BJ (cell line): ENCODE measurements around the gene FLRT2. TPM values are rescaled to one million over a fixed set of nuclear protein-coding genes. Genes with fewer than 3 reads are reported as not detected.

Source experiments
- CTCF ChIA-PET: fragments of 350-600 bp; formaldehyde crosslinking; extraction: SDS; loops from one replicate; lab custom pipeline; 2021; ENCODE audit warnings: antibody characterized with exemption, inconsistent platforms; lab: Yijun Ruan, JAX
- POLR2A ChIA-PET: fragments of 300-600 bp; sonication (Branson Sonifier 250); formaldehyde crosslinking; extraction: SDS; loops from one replicate; lab custom pipeline; 2021; ENCODE audit warnings: antibody characterized with exemption; lab: Charles Lee
- DNase-seq: peaks from one replicate; pipeline ENCODE4 v3.0.0-alpha.2; 2011; ENCODE audit warnings: low read depth
- H3K27me3 ChIP-seq: 2 replicates; pipeline ENCODE4 v1.6.0; 2011; ENCODE audit warnings: low read length; ENCODE audit not compliant: control insufficient read depth, insufficient read depth
- H3K36me3 ChIP-seq: 2 replicates; pipeline ENCODE4 v1.5.1; 2011; ENCODE audit warnings: low read length; ENCODE audit not compliant: control insufficient read depth, insufficient read depth
- H3K4me3 ChIP-seq: 2 replicates; pipeline ENCODE4 v1.5.1; 2011; ENCODE audit warnings: low read depth, mild to moderate bottlenecking, control low read depth, low read length
- polyA plus RNA-seq: library from polyadenylated mRNA; depleted of rRNA; stranded (reverse); fragments of >200 nt; gene quantifications from 2 replicates; pipeline ENCODE4 v1.2.3, GENCODE V29; 2011
- TF ChIP-seq, protein P1 (sequence below): IDR thresholded peaks from 2 replicates; pipeline ENCODE4 v1.5.1; 2011; ENCODE audit warnings: low read depth, mild to moderate bottlenecking, control low read depth, inconsistent platforms, low read length, moderate library complexity; ENCODE audit not compliant: insufficient read depth

FLRT2 gene
- polyA plus RNA-seq, 1 experiment = 16.7 TPM

GRCh38 chr14:85578930-85579329 lies 49.0 kb downstream of the FLRT2 start:
- ChIA-PET CTCF (no interaction called here), POLR2A (no interaction called here)
- Histone ChIP-seq H3K36me3 (no peaks in the 10 kb centered on the region), H3K4me3 (no peak overlapping the region), H3K27me3 (no peaks in the 10 kb centered on the region)
- DNase-seq = no peak
- TF ChIP-seq, protein P1, sequence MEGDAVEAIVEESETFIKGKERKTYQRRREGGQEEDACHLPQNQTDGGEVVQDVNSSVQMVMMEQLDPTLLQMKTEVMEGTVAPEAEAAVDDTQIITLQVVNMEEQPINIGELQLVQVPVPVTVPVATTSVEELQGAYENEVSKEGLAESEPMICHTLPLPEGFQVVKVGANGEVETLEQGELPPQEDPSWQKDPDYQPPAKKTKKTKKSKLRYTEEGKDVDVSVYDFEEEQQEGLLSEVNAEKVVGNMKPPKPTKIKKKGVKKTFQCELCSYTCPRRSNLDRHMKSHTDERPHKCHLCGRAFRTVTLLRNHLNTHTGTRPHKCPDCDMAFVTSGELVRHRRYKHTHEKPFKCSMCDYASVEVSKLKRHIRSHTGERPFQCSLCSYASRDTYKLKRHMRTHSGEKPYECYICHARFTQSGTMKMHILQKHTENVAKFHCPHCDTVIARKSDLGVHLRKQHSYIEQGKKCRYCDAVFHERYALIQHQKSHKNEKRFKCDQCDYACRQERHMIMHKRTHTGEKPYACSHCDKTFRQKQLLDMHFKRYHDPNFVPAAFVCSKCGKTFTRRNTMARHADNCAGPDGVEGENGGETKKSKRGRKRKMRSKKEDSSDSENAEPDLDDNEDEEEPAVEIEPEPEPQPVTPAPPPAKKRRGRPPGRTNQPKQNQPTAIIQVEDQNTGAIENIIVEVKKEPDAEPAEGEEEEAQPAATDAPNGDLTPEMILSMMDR = no peak

DNA sequence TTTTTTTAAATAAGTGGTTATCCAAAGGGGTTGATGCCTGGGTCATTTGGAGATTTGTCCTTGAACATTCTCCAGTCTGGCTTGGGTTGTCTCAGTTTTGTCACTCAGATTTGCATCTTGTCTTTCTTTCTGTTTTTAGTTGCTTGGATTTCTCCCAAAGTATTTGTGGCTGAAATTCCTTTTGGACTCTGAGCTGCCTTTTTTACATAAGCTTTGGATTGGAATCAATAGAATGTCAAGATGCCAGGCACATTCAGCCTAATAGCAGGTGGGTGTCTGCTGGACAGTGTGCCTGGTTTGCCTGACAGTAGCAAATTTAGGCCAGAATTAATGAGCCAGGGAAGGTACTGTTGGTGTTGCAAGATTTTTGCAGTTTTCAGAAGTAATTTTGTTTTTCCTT lies 50.0 kb downstream of the FLRT2 start:
- CTCF ChIA-PET = interaction anchor here (1.2 to 1.3 kb wide), 2 partner anchors 9 to 21 kb away, joined by 3 read pairs; no protein-coding TSS in a partner anchor
- H3K4me3 ChIP-seq = no peak overlapping the region
- POLR2A ChIA-PET = no interaction called here
- H3K36me3 ChIP-seq = no peaks in the 10 kb centered on the region
- no peaks in the 10 kb centered on the region for H3K27me3 ChIP-seq
- DNase-seq = no peak
- TF ChIP-seq, protein P1 = no peak

GRCh38 chr14:85580536-85581140 lies 50.7 kb downstream of the FLRT2 start:
- no peak for DNase-seq
- Histone ChIP-seq H3K36me3 (no peaks in the 10 kb centered on the region), H3K27me3 (no peaks in the 10 kb centered on the region), H3K4me3 (no peak overlapping the region)
- ChIA-PET POLR2A (no interaction called here), CTCF (interaction anchor here (1.2 to 1.3 kb wide), 2 partner anchors 9 to 21 kb away, joined by 3 read pairs; no protein-coding TSS in a partner anchor)
- TF ChIP-seq, protein P1 = no peak

- no peaks in the 10 kb centered on the region for H3K36me3 ChIP-seq
- ChIA-PET POLR2A (no interaction called here), CTCF (no interaction called here)
- H3K4me3 ChIP-seq = no peak overlapping the region
- TF ChIP-seq, protein P1 = no peak
- no peaks in the 10 kb centered on the region for H3K27me3 ChIP-seq
- no peak for DNase-seq
Observed at GRCh38 chr14:85581691-85582090, 51.7 kb downstream of the FLRT2 start.

- Histone ChIP-seq H3K27me3 (no peaks in the 10 kb centered on the region), H3K36me3 (no peaks in the 10 kb centered on the region), H3K4me3 (no peak overlapping the region)
- POLR2A ChIA-PET = no interaction called here
- no peak for DNase-seq
- TF ChIP-seq, protein P1 = no peak
- CTCF ChIA-PET = interaction anchor here (0.7 kb wide), 1 partner anchor 1899 kb away, joined by 3 read pairs; no protein-coding TSS in a partner anchor
Observed at GRCh38 chr14:85583380-85583779, 53.4 kb downstream of the FLRT2 start.
